ENCODE data around the gene FADS1. TPM values are rescaled to one million over a fixed set of nuclear protein-coding genes. Genes with fewer than 3 reads are reported as not detected.
A peak's percentile ranks its signal among the peaks of the same experiment; 100 is the strongest.

The FADS1 gene
- total and polyA plus RNA-seq, 2 of the 13 experiments (the other 11 are each of a cell fraction or from before 2014, with no cell fraction given) = 91.8 to 108 TPM

- TF ChIP-seq ZGPAT (CRISPR knock-in tag; IDR thresholded peaks at IDR 0.05) = peak; percentile 81; the same call in 1 of the 2 replicates
- TF ChIP-seq NPAS2 (CRISPR knock-in tag; IDR thresholded peaks at IDR 0.05; ENCODE audit: borderline replicate concordance) = 0 out of 2 replicates have a peak, but pooled peaks have one; percentile 34
- peak; percentile 30; the same call in 1 of the 2 replicates for TF ChIP-seq MLXIP (CRISPR knock-in tag; IDR thresholded peaks at IDR 0.05; ENCODE audit: borderline replicate concordance)
- no peak for TF ChIP-seq ZNF75D (CRISPR knock-in tag; IDR thresholded peaks at IDR 0.05; ENCODE audit: borderline replicate concordance)
- no peak for TF ChIP-seq ZBTB2 (CRISPR knock-in tag; IDR thresholded peaks at IDR 0.05; ENCODE audit: low read depth)
- TF ChIP-seq ATF1 (CRISPR knock-in tag; IDR thresholded peaks at IDR 0.05) = no peak
- TF ChIP-seq GZF1 (CRISPR knock-in tag; IDR thresholded peaks at IDR 0.05) = no peak
- no peak for TF ChIP-seq ZNF615 (CRISPR knock-in tag; IDR thresholded peaks at IDR 0.05; ENCODE audit: borderline replicate concordance)
- TF ChIP-seq ZNF512B (CRISPR knock-in tag; IDR thresholded peaks at IDR 0.05; ENCODE audit: borderline replicate concordance) = no peak
- no peak for TF ChIP-seq PHB2 (IDR thresholded peaks at IDR 0.05; ENCODE audit: partially characterized antibody)
- TF ChIP-seq POLR2AphosphoS5 (IDR thresholded peaks at IDR 0.05; ENCODE audit: low read depth, low read length) = peak; percentile 92
- no peak for TF ChIP-seq SIX1 (CRISPR knock-in tag; IDR thresholded peaks at IDR 0.05; ENCODE audit: borderline replicate concordance)
- TF ChIP-seq ISX (CRISPR knock-in tag; conservative IDR thresholded peaks at IDR 0.05) = no peak
- TF ChIP-seq ATF3 (CRISPR knock-in tag; IDR thresholded peaks at IDR 0.05) = peak; percentile 69
- no peak for TF ChIP-seq ZNF839 (CRISPR knock-in tag; IDR thresholded peaks at IDR 0.05; ENCODE audit: borderline replicate concordance)
- peak; percentile 91 for TF ChIP-seq ZFY (CRISPR knock-in tag; IDR thresholded peaks at IDR 0.05)
- TF ChIP-seq ZNF772 (CRISPR knock-in tag; IDR thresholded peaks at IDR 0.05) = peak; percentile 91; the same call in 1 of the 2 replicates
- no peak for TF ChIP-seq SNRNP70 (IDR thresholded peaks at IDR 0.05; ENCODE audit: low read depth, low read length)
- TF ChIP-seq MAFF (IDR thresholded peaks at IDR 0.05; ENCODE audit: low read depth, low read length) = no peak
These were observed 60.2 kb downstream of the FADS1 start (continued) for GRCh38 chr11:61756452-61757212.

Data from HepG2 (cell line).